IPS-20b (cell line): Measurements from ENCODE around the gene MFNG.

Experiments
- H3K27ac ChIP-seq: one replicate; pipeline ENCODE4 v1.5.1; 2013; ENCODE audit warnings: low read length
- H3K27me3 ChIP-seq: 2 replicates; pipeline ENCODE4 v1.6.1; 2013; ENCODE audit warnings: mild to moderate bottlenecking, low read length, inconsistent platforms; ENCODE audit not compliant: insufficient read depth
- H3K36me3 ChIP-seq: 2 replicates; pipeline ENCODE4 v1.6.1; 2013; ENCODE audit warnings: low read depth, mild to moderate bottlenecking, inconsistent platforms, low read length, moderate library complexity; ENCODE audit not compliant: insufficient read depth
- H3K4me1 ChIP-seq: 2 replicates; pipeline ENCODE4 v1.6.1; 2013; ENCODE audit warnings: mild to moderate bottlenecking, control low read depth, inconsistent platforms, low read length, moderate library complexity; ENCODE audit not compliant: insufficient read depth
- H3K4me3 ChIP-seq: 2 replicates; pipeline ENCODE4 v1.5.1; 2013; ENCODE audit warnings: mild to moderate bottlenecking, low read length, inconsistent platforms
- H3K9ac ChIP-seq: 2 replicates; pipeline ENCODE4 v1.6.1; 2013; ENCODE audit warnings: low read depth, mild to moderate bottlenecking, inconsistent platforms, low read length, moderate library complexity
- H3K9me3 ChIP-seq: 2 replicates; pipeline ENCODE4 v1.6.1; 2013; ENCODE audit warnings: mild to moderate bottlenecking, low read depth, low read length, inconsistent platforms; ENCODE audit not compliant: insufficient read depth

Gene MFNG

DNA sequence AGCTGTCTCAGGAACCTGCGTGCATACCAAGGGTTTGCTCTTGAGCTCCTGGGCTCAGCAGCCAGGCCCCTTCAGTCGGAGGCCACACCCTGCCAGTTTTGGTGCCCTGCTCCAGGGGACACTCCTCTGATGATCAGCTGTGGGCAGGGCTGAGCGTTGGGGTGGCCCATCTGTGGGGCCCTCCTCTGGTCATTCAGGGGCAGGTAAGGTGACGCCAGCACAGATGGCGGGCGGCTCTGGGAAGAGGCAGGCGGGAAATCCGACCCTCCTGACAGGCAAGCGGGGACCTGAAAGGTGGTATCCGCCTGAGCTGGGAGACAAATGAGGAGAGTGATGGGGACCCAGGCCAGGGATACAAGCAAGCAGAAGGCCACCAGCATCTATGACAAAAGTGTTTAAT is 3.8 kb upstream of the MFNG start:
- H3K9ac ChIP-seq: no peak overlapping the region
- H3K4me1 ChIP-seq: peaks cover 4% of the 10 kb centered on the region; the same call in 1 of the 2 replicates
- H3K4me3 ChIP-seq: no peak overlapping the region
- no peak overlapping the region for H3K27ac ChIP-seq
- H3K27me3 ChIP-seq: peaks cover 9% of the 10 kb centered on the region
- no peaks in the 10 kb centered on the region for H3K9me3 ChIP-seq
- no peaks in the 10 kb centered on the region for H3K36me3 ChIP-seq

DNA sequence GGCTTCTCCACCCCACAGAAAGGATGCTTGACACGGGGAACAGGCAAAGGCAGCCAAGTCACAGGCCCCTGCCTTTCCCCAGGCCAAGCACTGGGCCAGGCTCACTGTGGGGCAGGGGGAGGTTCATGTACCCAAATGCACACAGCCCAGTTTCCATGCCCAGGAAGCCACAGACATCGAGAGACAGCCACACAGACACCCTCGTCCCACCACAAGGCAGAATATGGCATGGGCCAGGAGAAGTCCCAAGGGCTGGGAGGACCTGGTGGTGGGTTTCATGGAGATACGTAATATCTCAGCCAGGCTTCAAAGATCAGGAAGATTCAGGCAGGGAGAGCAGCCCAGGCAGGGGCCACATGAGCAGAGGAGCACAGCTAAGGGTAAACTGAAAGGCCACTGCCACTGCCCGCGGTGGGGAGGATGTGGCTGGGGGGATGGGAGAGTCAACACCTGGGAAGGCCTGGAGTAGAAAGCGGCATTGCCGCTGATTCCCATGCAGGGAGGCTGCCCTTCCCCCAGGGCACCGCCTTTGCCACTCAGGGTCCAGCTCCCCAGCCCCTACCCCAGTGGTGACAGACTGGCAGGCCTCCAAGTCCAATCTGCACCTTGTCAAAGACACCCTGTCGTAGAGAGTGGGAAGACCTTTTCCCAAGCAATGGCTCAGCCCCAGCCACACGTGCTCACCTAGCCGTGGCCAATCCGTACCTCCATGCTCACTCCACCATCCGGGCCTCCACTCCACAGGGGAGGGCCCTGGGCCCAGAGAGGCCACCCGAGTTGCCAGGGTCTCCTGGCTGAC is 2.4 kb upstream of the MFNG start:
- Histone ChIP-seq H3K4me3 (no peak overlapping the region), H3K27ac (no peak overlapping the region), H3K36me3 (no peaks in the 10 kb centered on the region), H3K9me3 (no peaks in the 10 kb centered on the region), H3K9ac (no peak overlapping the region), H3K27me3 (peaks cover 9% of the 10 kb centered on the region), H3K4me1 (peaks cover 7% of the 10 kb centered on the region; the same call in 1 of the 2 replicates)

DNA sequence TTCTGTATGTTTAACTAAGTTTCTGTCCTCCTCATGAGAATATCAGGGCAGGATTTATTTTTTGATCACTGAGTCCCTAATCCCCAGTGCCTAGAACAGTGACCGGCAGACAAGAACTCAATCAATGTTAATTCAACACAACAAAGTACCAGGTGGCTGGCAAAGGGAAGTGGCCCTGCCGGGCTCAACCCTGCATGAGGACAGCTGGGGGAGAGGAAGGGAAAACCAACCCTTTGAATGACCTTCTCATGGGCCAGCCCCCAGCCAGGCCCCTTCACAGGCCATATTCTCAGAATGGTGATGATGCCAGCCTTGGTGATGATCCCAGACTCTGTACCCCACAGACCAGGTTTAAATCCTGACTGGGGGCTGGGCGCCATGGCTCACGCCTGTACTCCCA is 1.4 kb upstream of the MFNG start:
- no peak overlapping the region for H3K9ac ChIP-seq
- peaks cover 9% of the 10 kb centered on the region for H3K27me3 ChIP-seq
- no peaks in the 10 kb centered on the region for H3K9me3 ChIP-seq
- H3K4me3 ChIP-seq: no peak overlapping the region
- no peaks in the 10 kb centered on the region for H3K36me3 ChIP-seq
- H3K27ac ChIP-seq: no peak overlapping the region
- peaks cover 7% of the 10 kb centered on the region; the same call in 1 of the 2 replicates for H3K4me1 ChIP-seq

DNA sequence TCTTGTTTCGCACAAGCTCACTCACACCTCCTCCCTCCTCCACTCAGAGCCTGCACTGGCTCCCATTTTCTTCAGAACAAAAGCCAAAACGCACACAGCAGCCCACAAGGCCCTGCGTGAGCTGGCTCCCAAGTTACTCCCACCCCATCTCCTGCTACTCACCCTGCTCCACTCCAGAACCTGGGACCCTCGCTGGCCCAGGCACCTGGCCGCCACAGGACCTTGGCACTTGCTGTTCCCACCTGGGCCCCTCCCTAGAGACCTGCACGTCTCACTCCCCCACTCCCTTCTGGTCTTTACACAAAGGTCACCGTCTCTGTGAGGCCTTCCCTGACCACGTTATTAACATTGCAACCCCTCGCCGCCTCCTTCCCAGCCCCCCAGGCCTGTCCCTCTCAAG is 945 bp upstream of the MFNG start:
- no peaks in the 10 kb centered on the region for H3K36me3 ChIP-seq
- no peak overlapping the region for H3K4me3 ChIP-seq
- peaks cover 7% of the 10 kb centered on the region; the same call in 1 of the 2 replicates for H3K4me1 ChIP-seq
- no peaks in the 10 kb centered on the region for H3K9me3 ChIP-seq
- H3K9ac ChIP-seq: no peak overlapping the region
- peaks cover 9% of the 10 kb centered on the region for H3K27me3 ChIP-seq
- no peak overlapping the region for H3K27ac ChIP-seq

DNA sequence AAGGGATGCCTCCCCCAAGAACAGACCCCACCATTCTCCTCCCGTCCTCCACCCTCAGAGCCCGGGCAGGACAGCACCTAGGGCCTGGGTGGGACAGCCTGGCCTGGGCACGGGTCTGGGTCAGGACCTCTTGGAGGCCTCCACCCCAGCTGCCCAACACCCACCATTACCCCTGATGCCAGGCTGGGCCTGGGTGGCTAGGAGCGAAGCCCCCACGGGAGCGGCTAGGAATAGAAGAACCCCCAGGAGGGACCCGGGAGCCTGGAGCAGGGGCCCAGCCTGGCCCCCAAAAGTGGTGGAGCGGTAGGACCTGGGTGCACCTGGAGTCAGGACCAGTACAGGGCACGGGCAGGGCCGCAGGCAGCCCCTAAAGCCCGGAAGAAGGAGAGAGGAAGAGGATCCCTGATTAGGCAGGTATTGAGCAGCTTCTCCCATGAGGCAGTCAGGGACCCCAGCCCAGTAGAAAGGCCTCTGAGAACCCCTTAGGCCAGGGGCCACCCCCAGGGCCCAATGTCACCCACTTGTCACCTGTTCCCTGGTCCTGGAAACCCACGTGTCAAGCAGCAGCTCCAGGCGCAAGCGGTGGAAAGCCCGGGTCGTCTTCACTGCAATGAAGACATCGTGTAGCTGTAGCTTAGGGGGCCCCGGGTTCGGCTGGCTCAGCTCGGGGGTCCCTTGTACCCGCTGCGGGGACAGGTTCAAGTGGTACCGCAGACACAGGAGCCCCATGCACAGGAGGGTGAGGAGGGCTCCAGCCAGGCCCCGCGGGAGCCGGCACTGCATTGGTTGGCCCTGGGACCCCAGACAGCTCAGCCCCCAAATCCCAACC is 575 bp downstream of the MFNG start:
- H3K9me3 ChIP-seq: no peaks in the 10 kb centered on the region
- H3K27me3 ChIP-seq: peaks cover 9% of the 10 kb centered on the region
- H3K9ac ChIP-seq: no peak overlapping the region
- peaks cover 7% of the 10 kb centered on the region; the same call in 1 of the 2 replicates for H3K4me1 ChIP-seq
- H3K36me3 ChIP-seq: no peaks in the 10 kb centered on the region
- no peak overlapping the region for H3K27ac ChIP-seq
- no peak overlapping the region for H3K4me3 ChIP-seq

DNA sequence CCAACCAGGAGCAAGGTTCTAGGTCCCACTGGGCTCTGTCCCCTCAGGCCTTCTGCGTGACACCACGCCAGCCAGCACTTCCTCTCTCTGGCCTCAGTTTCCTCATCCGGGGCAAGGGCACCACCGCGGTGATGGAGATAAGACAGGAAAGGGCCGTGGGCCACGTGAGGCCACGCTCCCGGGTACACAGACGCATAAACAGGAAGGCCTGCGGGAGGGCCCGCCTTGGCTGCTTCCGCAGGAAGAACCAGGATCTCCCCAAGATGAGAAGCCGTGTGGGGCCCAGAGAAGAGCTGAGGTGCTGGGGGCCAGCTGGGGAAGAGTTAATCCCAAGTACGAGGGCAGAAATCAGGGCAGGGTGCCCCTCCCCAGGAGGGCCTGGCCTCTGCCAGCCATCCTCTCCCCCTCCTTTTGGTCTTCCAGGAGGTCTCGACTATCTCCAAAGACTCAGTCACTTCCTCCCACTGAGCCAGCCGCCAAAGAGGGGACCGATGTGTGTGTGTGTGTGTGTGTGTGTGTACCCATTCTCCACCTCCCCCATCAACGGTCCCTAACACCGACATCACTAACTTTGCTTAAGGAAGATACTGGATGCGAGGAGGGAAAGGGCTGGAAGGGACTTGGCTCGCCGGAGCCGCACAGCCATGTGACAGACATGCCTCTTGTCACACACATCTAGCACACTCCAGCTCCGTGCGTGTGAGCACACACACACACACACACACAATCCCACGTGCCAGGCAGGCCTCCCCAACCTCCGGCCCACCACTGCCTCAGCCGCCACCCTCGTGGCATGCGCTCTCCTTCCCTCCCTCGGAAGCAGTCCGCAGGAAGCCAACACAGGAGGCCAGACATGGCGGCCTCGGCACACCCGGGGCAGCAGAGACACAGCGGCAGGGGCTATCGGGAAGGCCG is 1.4 kb downstream of the MFNG start:
- H3K9ac ChIP-seq: no peak overlapping the region
- peaks cover 9% of the 10 kb centered on the region for H3K27me3 ChIP-seq
- H3K36me3 ChIP-seq: no peaks in the 10 kb centered on the region
- H3K9me3 ChIP-seq: no peaks in the 10 kb centered on the region
- H3K4me3 ChIP-seq: no peak overlapping the region
- no peak overlapping the region for H3K27ac ChIP-seq
- H3K4me1 ChIP-seq: peaks cover 7% of the 10 kb centered on the region; the same call in 1 of the 2 replicates

DNA sequence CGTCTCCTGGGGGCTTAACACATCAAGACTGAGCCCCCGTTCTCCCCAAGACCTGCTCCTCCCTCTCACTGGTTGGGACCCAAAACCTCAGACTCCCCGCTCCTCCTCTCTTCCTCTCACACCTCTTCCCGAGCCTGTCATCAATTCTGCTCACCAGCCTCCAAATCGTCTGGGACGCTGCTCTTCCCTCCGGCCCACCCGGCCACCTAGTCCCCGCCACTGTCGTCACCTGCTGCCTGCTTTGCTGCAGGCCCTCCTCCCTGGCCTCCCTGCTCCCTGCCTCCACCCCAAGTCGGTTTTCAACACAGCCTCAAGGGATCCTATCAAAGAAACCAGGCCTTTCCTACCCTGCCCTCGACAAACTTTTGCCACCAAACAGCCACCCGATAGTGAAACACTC is 3.1 kb downstream of the MFNG start:
- H3K4me3 ChIP-seq: no peak overlapping the region
- H3K27me3 ChIP-seq: peaks cover 9% of the 10 kb centered on the region
- H3K27ac ChIP-seq: no peak overlapping the region
- no peaks in the 10 kb centered on the region for H3K36me3 ChIP-seq
- no peaks in the 10 kb centered on the region for H3K9me3 ChIP-seq
- H3K4me1 ChIP-seq: 0 out of 2 replicates have a peak, but pooled peaks cover 7% of the 10 kb centered on the region
- H3K9ac ChIP-seq: no peak overlapping the region

DNA sequence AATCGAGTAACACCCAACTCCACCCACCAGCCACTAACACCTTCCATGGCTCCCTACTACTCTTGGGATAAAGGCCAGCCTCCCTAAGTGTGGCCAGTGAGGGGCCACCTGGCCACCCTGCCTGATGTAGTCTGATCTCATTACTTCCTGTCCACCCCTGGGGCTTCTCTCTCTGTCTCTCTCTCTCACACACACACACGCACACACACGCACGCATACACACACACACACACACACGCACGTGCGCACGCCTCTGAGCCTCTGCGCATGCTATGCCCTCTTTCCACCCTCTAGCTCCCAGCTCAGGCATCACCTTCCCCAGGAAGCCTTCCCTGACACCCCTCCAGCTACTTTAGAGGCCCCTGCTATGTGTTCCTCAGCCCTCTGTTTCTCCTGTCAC is 3.9 kb downstream of the MFNG start:
- no peak overlapping the region for H3K27ac ChIP-seq
- H3K9me3 ChIP-seq: no peaks in the 10 kb centered on the region
- H3K4me1 ChIP-seq: 0 out of 2 replicates have a peak, but pooled peaks cover 7% of the 10 kb centered on the region
- H3K9ac ChIP-seq: no peak overlapping the region
- H3K4me3 ChIP-seq: no peak overlapping the region
- no peaks in the 10 kb centered on the region for H3K36me3 ChIP-seq
- peaks cover 9% of the 10 kb centered on the region for H3K27me3 ChIP-seq

DNA sequence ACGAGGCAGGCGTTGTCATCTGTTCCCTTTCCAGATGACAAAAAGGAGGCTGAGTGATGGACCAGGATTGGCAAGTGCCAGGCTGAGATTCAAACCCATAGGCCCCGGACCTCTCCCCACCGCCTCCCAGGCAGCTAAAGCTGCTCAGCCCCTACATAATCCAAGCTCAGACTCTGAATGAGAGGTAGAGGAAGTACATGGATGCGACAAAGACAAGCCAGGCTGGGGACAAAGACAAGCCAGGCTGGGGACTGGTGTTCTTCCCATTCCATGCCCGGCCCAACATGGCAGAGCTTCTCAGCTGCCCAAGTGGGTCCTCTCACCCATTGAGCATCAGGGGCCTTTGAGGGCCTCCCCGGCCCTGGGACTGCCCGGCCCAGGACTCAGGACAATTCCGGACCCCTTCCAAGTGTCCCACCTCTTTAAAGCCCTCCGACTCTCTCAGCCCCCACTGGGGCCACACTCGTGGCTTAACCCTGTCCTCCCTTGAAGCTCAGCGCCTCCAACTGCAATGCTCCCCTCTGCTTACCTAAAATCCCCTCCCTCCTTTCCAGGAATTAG is 4.8 kb downstream of the MFNG start:
- H3K27ac ChIP-seq: no peak overlapping the region
- H3K9me3 ChIP-seq: no peaks in the 10 kb centered on the region
- H3K36me3 ChIP-seq: no peaks in the 10 kb centered on the region
- H3K4me3 ChIP-seq: no peak overlapping the region
- peaks cover 9% of the 10 kb centered on the region for H3K27me3 ChIP-seq
- H3K9ac ChIP-seq: no peak overlapping the region
- H3K4me1 ChIP-seq: 0 out of 2 replicates have a peak, but pooled peaks cover 3% of the 10 kb centered on the region

DNA sequence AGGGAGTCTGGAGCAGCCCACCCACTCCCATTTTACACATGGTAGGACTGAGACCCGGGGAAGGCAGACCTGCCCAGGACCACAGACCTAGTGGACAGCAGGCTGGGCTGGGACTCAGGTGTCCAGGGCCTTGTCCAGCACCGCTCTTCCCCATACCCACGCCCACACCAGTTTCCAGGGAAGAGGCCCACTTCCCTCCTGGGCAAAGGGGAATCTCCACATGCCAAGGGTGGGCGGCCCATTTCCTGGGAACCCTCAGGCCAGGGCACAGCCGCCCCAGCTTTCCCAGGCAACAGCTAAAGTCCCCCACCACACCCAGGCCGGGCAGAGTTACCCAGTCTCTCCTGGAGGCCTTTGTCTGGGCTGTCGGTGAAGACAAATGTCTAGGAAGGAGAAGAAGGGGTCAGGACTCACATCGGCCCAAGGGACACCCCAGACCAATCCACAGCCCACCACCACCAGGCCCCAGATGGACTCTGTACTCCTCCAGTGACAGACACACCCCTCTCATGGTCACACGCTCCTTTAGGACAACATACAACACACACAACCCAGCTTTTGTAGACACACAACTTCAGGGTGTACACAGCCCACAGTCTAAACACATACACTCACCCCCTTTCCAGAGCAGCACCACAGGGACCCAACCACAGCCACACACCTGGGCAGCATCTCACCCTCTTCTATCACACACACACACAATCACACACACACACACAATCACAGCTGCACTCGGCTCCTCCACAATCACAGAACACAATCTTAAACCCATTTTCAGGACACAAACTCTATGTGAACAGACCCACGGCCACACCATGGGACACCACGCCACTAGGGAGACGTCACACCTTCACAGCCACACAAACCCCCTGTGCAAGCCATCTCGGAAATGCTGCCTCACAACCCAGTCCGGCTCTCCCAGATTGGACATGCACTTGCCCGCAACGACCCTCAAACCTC is 5.5 kb downstream of the MFNG start:
- peaks cover 5% of the 10 kb centered on the region for H3K27me3 ChIP-seq
- no peak overlapping the region for H3K4me3 ChIP-seq
- H3K4me1 ChIP-seq: 0 out of 2 replicates have a peak, but pooled peaks cover 2% of the 10 kb centered on the region
- no peaks in the 10 kb centered on the region for H3K36me3 ChIP-seq
- H3K27ac ChIP-seq: no peak overlapping the region
- no peaks in the 10 kb centered on the region for H3K9me3 ChIP-seq
- no peak overlapping the region for H3K9ac ChIP-seq
